HG02970 (cell line): ENCODE data around the gene RND2.

Source experiments
- ATAC-seq: cut with Tn5 transposase; IDR thresholded peaks from one replicate; pipeline ENCODE4 v1.9.1; 2021; ENCODE audit warnings: mild to moderate bottlenecking, moderate library complexity, moderate number of reproducible peaks; ENCODE audit not compliant: unreplicated experiment, low FRiP score

RND2 gene

GRCh38 chr17:43003542-43004172 is 21.4 kb upstream of the RND2 start:
- ATAC-seq = no peak

- no peak for ATAC-seq
These were observed 18.1 kb upstream of the RND2 start, which contains the start of gene IFI35 for GRCh38 chr17:43006639-43007551. IFI35 (plus strand) TSS chr17:43006784; CDS start chr17:43006948, 164 bp downstream.

- no peak for ATAC-seq
These were observed 14.2 kb upstream of the RND2 start for GRCh38 chr17:43010667-43011308.

- ATAC-seq = no peak
These were observed 13.1 kb upstream of the RND2 start for GRCh38 chr17:43011728-43012472.

- ATAC-seq = no peak
These were observed 11.7 kb upstream of the RND2 start for GRCh38 chr17:43013296-43013695.

- no peak for ATAC-seq
These were observed 10.9 kb upstream of the RND2 start for GRCh38 chr17:43014020-43014648.

GRCh38 chr17:43014649-43015542 is 10.1 kb upstream of the RND2 start:
- no peak for ATAC-seq

- ATAC-seq = no peak
These were observed 9.5 kb upstream of the RND2 start for GRCh38 chr17:43015579-43015978.

- no peak for ATAC-seq
These were observed 8.8 kb upstream of the RND2 start for GRCh38 chr17:43016216-43016615.

GRCh38 chr17:43018008-43018853 is 6.8 kb upstream of the RND2 start:
- ATAC-seq = no peak

GRCh38 chr17:43018932-43019331 is 6.1 kb upstream of the RND2 start:
- ATAC-seq = no peak

GRCh38 chr17:43019418-43019817 is 5.6 kb upstream of the RND2 start:
- ATAC-seq = no peak

- no peak for ATAC-seq
These were observed 4.9 kb upstream of the RND2 start for GRCh38 chr17:43020030-43020621.

GRCh38 chr17:43020789-43021740 is 4.0 kb upstream of the RND2 start:
- no peak for ATAC-seq

- peak; percentile 42 for ATAC-seq
These were observed 3.1 kb upstream of the RND2 start, which contains the start of gene VAT1 for GRCh38 chr17:43021741-43022512. VAT1 (minus strand) TSS chr17:43022385; CDS start chr17:43022322, 63 bp downstream.

- ATAC-seq = no peak
These were observed 243 bp downstream of the RND2 start for GRCh38 chr17:43025290-43025657.
